GM21825 (cell line): ENCODE results near the gene TRMT61A.
"Not testable (repeated sequence)": the region's sequence is repeated elsewhere in the genome, so short reads cannot be mapped to it uniquely, and the experiment has no call there.

Source experiments
- ATAC-seq: cut with Tn5 transposase; IDR thresholded peaks from one replicate; pipeline ENCODE4 v1.9.1; 2021; ENCODE audit warnings: mild to moderate bottlenecking, moderate library complexity; ENCODE audit not compliant: unreplicated experiment

Gene TRMT61A

GRCh38 chr14:103508521-103509329 lies 20.3 kb upstream of the TRMT61A start:
- ATAC-seq, result no peak

DNA sequence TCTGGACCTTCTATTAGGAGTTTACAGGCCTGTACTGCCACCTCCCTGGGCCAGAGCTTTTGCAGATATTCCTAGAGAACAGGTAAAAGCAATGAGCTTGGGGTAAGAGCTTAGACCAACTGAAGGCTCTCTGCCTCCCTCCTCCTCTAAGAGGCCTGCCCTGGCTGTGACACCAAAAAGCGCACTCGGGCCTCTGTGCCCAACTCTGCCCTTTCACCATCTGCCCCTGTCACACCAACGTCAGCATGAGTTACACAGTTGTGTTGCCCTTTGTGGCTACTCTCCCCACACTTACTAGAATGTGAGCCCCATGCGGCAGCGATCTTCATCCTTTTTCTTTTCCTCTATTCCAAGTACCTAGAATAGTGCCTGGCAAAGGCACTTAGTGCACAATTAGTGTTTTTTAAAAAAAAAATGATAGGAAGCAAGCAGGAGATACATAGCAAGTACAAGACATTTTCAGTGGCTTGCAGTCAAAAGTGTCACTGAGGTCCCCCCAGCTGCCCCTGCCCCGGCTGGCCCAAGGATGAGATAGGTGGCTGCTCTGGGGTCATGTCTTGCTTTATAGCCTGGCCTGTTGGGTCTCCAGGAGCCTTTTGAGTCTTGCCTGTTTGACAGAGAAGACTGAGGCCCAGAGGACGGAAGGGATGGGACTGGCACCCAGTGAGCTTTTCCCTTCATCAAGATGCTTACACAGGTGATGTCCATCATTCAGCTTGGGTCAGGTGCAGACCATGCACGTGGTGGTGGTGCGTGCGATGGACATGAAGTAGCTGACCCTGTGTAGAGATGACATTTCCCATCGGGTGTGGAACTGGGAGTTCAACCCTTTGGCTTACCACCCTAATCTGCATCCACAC lies 18.9 kb upstream of the TRMT61A start:
- no peak for ATAC-seq

GRCh38 chr14:103510724-103511693 lies 18.0 kb upstream of the TRMT61A start:
- no peak for ATAC-seq

DNA sequence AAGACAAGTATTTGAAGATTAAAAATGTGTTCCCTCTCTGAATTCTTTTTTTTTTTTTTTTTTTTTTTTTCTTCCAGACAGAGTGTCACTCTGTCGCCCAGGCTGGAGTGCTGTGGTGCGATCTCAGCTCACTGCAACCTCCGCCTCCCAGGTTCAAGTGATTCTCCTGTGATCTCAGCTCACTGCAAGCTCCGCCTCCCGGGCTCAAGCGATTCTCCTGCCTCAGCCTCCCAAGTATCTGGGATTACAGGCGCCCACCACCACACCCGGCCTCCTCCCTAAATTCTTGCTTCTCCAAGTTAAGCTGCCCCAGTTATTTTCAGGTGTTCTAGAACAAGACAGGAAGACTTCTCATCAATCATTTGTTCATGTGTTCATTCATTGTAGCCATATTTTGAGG lies 16.8 kb upstream of the TRMT61A start:
- not testable (repeated sequence) for ATAC-seq

- no peak for ATAC-seq
These were observed 16.0 kb upstream of the TRMT61A start for GRCh38 chr14:103512701-103513611.

GRCh38 chr14:103514596-103515421 lies 14.2 kb upstream of the TRMT61A start:
- no peak for ATAC-seq

DNA sequence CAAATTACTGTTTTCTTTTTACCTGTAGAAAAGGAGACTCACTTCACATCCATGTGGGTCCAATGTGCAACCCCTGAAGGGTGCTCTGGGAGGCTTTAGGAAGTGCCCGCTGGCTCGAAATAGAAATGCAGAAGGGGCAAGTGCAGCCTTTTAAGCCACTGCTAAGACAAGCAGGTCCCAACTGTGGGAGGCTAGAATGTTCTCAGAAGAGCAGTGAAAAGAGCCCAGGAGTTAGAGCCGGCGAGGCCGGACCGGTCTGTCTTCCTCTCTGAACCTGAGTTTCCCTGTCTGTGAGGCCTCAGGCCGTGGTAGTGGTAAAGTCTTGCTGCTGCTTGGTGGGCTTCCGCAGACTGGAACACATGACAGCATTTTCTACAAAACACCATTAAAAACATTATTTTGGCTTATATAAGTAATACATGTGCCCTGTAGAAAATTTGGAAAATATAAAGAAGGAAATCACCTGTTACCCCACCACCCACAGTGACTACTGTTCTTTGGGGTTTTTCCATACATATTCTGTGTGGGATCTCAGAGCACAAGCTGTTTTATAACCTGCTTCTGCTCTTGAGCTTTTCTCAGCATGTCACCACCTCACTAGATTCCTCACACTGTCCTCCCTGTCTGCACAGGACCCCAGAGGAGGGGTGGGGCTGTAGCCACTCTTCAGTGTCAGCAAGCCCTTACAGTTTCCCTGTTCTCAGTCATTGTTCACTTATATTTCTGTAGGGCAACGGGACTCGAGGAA lies 12.4 kb upstream of the TRMT61A start:
- no peak for ATAC-seq

- no peak for ATAC-seq
These were observed 11.8 kb upstream of the TRMT61A start for GRCh38 chr14:103517174-103517566.

DNA sequence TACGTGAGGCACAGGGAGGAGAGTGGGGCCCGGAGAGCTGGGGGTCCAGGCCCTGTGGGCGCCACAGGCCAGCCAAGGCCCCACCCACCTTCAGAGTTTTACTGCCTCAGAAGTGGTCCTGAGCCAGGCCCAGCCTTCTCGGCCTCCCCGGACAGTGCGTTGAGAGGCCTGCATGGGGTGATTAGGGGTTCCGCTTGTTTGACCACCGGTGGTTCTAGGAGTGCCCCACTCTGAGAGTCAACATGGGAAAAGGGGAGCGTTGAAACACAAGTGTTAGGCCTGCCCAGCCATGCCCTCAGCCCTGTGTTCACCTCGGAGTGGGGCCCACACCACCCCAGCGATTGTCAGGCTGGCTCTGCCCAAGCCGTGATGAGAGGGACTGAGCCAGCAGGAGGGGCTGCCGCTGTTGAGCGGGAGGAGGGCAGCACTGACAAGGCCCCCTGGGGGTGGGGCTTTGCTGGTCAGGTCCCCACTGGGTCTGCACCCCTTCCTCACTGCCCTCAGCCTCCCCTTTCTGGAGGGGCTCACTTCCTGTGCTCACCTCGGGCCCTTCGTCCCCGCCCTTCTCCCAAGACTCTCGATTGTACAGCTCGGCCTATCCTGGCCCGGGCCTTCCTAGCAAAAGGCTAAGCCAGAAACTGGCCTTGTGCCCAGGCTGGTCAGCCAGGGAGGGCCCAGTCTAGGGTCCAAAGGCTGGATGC lies 11.1 kb upstream of the TRMT61A start:
- no peak for ATAC-seq

DNA sequence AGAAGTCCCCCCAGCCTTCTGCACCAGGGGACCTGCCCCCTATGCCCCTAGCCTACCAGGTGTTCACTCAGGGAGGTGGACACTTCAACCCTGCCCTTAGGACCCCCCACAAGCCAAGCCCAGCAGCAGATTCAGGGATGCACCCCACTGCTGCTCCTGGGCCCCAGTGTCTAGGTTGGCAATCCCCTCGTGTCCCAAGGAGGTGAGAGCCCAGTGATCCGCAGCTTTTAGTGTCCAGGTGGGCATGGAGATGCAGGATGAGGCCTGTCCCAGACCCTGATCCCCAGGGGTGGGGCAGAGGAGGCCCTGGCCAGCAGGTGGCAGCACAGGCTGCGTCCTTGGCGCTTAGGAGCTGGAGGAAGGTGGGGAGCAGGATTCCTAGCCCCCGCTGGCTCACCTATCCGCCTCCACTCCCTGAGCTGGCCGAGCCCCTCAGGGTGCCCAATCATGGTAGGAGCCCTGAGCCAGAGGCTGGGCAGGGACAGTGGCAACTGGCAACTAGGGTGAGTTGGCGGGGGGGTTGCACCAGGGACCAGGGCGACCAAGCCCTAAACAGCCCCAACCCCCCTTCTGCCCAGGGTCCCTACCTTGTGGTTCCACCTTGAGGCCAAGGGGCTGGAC lies 10.5 kb upstream of the TRMT61A start:
- ATAC-seq, result no peak

- ATAC-seq, result no peak
These were observed 9.8 kb upstream of the TRMT61A start for GRCh38 chr14:103519043-103519836.

DNA sequence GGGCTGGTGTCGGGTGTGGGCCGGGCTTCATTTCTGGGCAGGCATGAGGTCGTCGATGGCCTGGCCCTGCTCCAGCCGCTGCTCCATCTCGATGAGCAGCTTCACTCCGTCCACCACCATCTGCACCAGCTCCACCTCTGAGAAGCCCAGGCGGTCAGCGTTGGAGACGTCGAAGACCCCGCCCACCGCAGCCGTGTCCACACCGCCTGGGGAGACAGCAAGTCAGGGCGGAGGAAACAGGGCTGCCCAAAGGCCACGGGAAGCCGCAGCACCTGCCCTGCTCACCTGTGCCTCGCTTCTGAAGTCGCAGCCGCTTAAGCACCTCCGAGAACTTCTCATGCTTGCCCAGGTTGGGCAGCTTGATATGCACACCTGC lies 9.2 kb upstream of the TRMT61A start:
- ATAC-seq, result no peak

DNA sequence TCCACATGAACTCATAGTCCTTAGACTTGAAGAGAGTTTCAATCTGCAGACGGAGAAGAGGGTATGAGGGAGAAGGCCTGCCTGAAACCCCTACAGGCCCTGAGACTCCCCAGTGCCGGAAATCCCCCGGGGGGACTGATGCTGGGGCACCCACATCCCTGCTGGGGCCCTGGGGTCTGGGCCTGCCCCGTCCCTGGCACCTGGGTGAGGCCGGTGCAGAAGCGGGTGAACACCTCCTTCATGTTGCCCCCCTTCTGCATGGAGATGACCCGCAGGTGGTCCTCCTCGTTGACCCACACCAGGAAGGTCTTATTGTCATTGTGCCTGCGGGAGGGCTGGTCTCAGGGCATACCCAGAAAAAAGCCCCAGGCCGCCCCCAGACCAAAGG lies 8.7 kb upstream of the TRMT61A start:
- ATAC-seq, result no peak

GRCh38 chr14:103520657-103521437 lies 8.1 kb upstream of the TRMT61A start:
- ATAC-seq, result no peak

GRCh38 chr14:103521438-103521950 lies 7.5 kb upstream of the TRMT61A start:
- ATAC-seq, result no peak
